Stimulated activated naive B cell treated with anti-CD40 and anti-IgM and Interleukin-4, amounts not matched to agents 10 μg/mL and 1 μg/mL and 100 μg/mL, for 72 hours (primary cell): ENCODE results near the gene ENOX1.
"Not testable (repeated sequence)": the region's sequence is repeated elsewhere in the genome, so short reads cannot be mapped to it uniquely, and the experiment has no call there.

Source experiments
- ATAC-seq, 2 donors: fragments of 150-1000 bp; cut with Tn5 transposase; replicated peaks; 2 replicates each; pipeline ENCODE4 v1.10.0; 2021; ENCODE audit warnings: moderate library complexity in 1 of 2
- DNase-seq: peaks from one replicate; pipeline ENCODE4 v3.0.0; 2021
- H3K27ac Mint-ChIP-seq: one replicate; pipeline ENCODE4 v1.8.0; 2022; ENCODE audit warnings: mild to moderate bottlenecking, mixed read lengths
- H3K27me3 Mint-ChIP-seq, 2 donors: one replicate each; pipeline ENCODE4 v1.8.0; 2022; ENCODE audit warnings: mixed read lengths in 2 of 2
- H3K36me3 Mint-ChIP-seq, 2 donors: one replicate each; pipeline ENCODE4 v1.8.0; 2022; ENCODE audit warnings: mixed read lengths in 2 of 2, mild to moderate bottlenecking in 1 of 2
- H3K4me1 Mint-ChIP-seq, 2 donors: one replicate each; pipeline ENCODE4 v1.8.0; 2022; ENCODE audit warnings: mixed read lengths in 2 of 2, mild to moderate bottlenecking in 1 of 2
- H3K4me3 Mint-ChIP-seq, 2 donors: one replicate each; pipeline ENCODE4 v1.8.0; 2022; ENCODE audit warnings: mild to moderate bottlenecking in 2 of 2, mixed read lengths in 2 of 2, moderate library complexity in 1 of 2
- H3K9me3 Mint-ChIP-seq, 2 donors: one replicate each; pipeline ENCODE4 v1.8.0; 2022; ENCODE audit warnings: mixed read lengths in 2 of 2, mild to moderate bottlenecking in 1 of 2

ENOX1 gene

GRCh38 chr13:43196086-43196621 lies 590.6 kb downstream of the ENOX1 start:
- no peaks in the 10 kb centered on the region for H3K36me3 Mint-ChIP-seq
- no peaks in the 10 kb centered on the region for H3K4me1 Mint-ChIP-seq
- H3K9me3 Mint-ChIP-seq = no peaks in the 10 kb centered on the region
- H3K27ac Mint-ChIP-seq = no peak overlapping the region
- H3K4me3 Mint-ChIP-seq = no peak overlapping the region
- ATAC-seq = no peak
- peaks cover 16 to 18% of the 10 kb centered on the region in 2 donors for H3K27me3 Mint-ChIP-seq
- DNase-seq = no peak

GRCh38 chr13:43195551-43195950 lies 591.2 kb downstream of the ENOX1 start:
- Mint-ChIP-seq H3K4me1 (no peaks in the 10 kb centered on the region), H3K4me3 (no peak overlapping the region), H3K9me3 (no peaks in the 10 kb centered on the region), H3K27ac (no peak overlapping the region), H3K36me3 (no peaks in the 10 kb centered on the region), H3K27me3 (peaks cover 16 to 18% of the 10 kb centered on the region in 2 donors)
- ATAC-seq (no peak), DNase-seq (no peak)

GRCh38 chr13:43195112-43195511 lies 591.7 kb downstream of the ENOX1 start:
- H3K27me3 Mint-ChIP-seq = peaks cover 16% of the 10 kb centered on the region in 2 donors
- H3K36me3 Mint-ChIP-seq = no peaks in the 10 kb centered on the region
- no peaks in the 10 kb centered on the region for H3K9me3 Mint-ChIP-seq
- no peak overlapping the region for H3K27ac Mint-ChIP-seq
- H3K4me1 Mint-ChIP-seq = no peaks in the 10 kb centered on the region
- no peak overlapping the region for H3K4me3 Mint-ChIP-seq
- DNase-seq = no peak
- no peak for ATAC-seq

GRCh38 chr13:43193789-43194420 lies 592.9 kb downstream of the ENOX1 start:
- H3K27ac Mint-ChIP-seq = no peak overlapping the region
- no peaks in the 10 kb centered on the region for H3K9me3 Mint-ChIP-seq
- ATAC-seq = no peak
- H3K36me3 Mint-ChIP-seq = no peaks in the 10 kb centered on the region
- no peak for DNase-seq
- no peaks in the 10 kb centered on the region for H3K4me1 Mint-ChIP-seq
- no peak overlapping the region for H3K4me3 Mint-ChIP-seq
- peaks cover 9 to 10% of the 10 kb centered on the region in 2 donors for H3K27me3 Mint-ChIP-seq

- H3K27me3 Mint-ChIP-seq = peaks cover 4 to 9% of the 10 kb centered on the region in 2 donors
- no peak overlapping the region for H3K4me3 Mint-ChIP-seq
- DNase-seq (no peak), ATAC-seq (no peak)
- no peaks in the 10 kb centered on the region for H3K4me1 Mint-ChIP-seq
- H3K9me3 Mint-ChIP-seq = no peaks in the 10 kb centered on the region
- no peaks in the 10 kb centered on the region for H3K36me3 Mint-ChIP-seq
- no peak overlapping the region for H3K27ac Mint-ChIP-seq
These were observed 595.2 kb downstream of the ENOX1 start for GRCh38 chr13:43191546-43191945.

GRCh38 chr13:43185226-43185625 lies 601.5 kb downstream of the ENOX1 start:
- ATAC-seq (no peak), DNase-seq (no peak)
- H3K4me3 Mint-ChIP-seq = no peak overlapping the region
- no peaks in the 10 kb centered on the region for H3K4me1 Mint-ChIP-seq
- H3K36me3 Mint-ChIP-seq = no peaks in the 10 kb centered on the region
- H3K27me3 Mint-ChIP-seq = no peaks in the 10 kb centered on the region
- H3K9me3 Mint-ChIP-seq = peaks cover 2 to 5% of the 10 kb centered on the region in 2 donors
- H3K27ac Mint-ChIP-seq = no peak overlapping the region

GRCh38 chr13:43180837-43181236 lies 605.9 kb downstream of the ENOX1 start:
- Mint-ChIP-seq H3K27ac (no peak overlapping the region), H3K4me3 (no peak overlapping the region), H3K27me3 (no peaks in the 10 kb centered on the region), H3K36me3 (no peaks in the 10 kb centered on the region), H3K9me3 (peaks cover 5 to 8% of the 10 kb centered on the region in 2 donors), H3K4me1 (no peaks in the 10 kb centered on the region)
- ATAC-seq (no peak), DNase-seq (no peak)

- ATAC-seq (no peak), DNase-seq (no peak)
- H3K36me3 Mint-ChIP-seq = no peaks in the 10 kb centered on the region
- no peak overlapping the region for H3K27ac Mint-ChIP-seq
- H3K4me1 Mint-ChIP-seq = no peaks in the 10 kb centered on the region
- H3K27me3 Mint-ChIP-seq = no peaks in the 10 kb centered on the region
- no peak overlapping the region for H3K4me3 Mint-ChIP-seq
- H3K9me3 Mint-ChIP-seq = peaks cover 5 to 8% of the 10 kb centered on the region in 2 donors
These were observed 606.6 kb downstream of the ENOX1 start for GRCh38 chr13:43180036-43180660.

GRCh38 chr13:43171489-43171888 lies 615.3 kb downstream of the ENOX1 start:
- no peaks in the 10 kb centered on the region for H3K9me3 Mint-ChIP-seq
- H3K4me3 Mint-ChIP-seq = no peak overlapping the region
- H3K36me3 Mint-ChIP-seq = no peaks in the 10 kb centered on the region
- no peak for ATAC-seq
- no peaks in the 10 kb centered on the region for H3K4me1 Mint-ChIP-seq
- no peak for DNase-seq
- H3K27ac Mint-ChIP-seq = no peak overlapping the region
- H3K27me3 Mint-ChIP-seq = peaks cover 5 to 9% of the 10 kb centered on the region in 2 donors

GRCh38 chr13:43170506-43170905 lies 616.3 kb downstream of the ENOX1 start:
- Mint-ChIP-seq H3K27me3 (peaks cover 5 to 9% of the 10 kb centered on the region in 2 donors), H3K36me3 (peaks cover 0 to 1% of the 10 kb centered on the region in 2 donors), H3K4me3 (no peak overlapping the region), H3K4me1 (no peaks in the 10 kb centered on the region), H3K9me3 (peaks cover 2 to 5% of the 10 kb centered on the region in 2 donors), H3K27ac (no peak overlapping the region)
- DNase-seq (no peak), ATAC-seq (no peak)

- not testable (repeated sequence) for H3K27ac Mint-ChIP-seq, DNase-seq, H3K4me3 Mint-ChIP-seq, H3K27me3 Mint-ChIP-seq, H3K9me3 Mint-ChIP-seq, ATAC-seq, H3K36me3 Mint-ChIP-seq, H3K4me1 Mint-ChIP-seq
These were observed 618.3 kb downstream of the ENOX1 start for GRCh38 chr13:43168434-43168833.

GRCh38 chr13:43167731-43168130 lies 619.0 kb downstream of the ENOX1 start:
- peaks cover 5 to 8% of the 10 kb centered on the region in 2 donors for H3K9me3 Mint-ChIP-seq
- H3K27ac Mint-ChIP-seq = no peak overlapping the region
- no peak overlapping the region for H3K4me3 Mint-ChIP-seq
- H3K27me3 Mint-ChIP-seq = peaks cover 5 to 9% of the 10 kb centered on the region in 2 donors
- DNase-seq (no peak), ATAC-seq (no peak)
- H3K36me3 Mint-ChIP-seq = peaks cover 0 to 4% of the 10 kb centered on the region in 2 donors
- no peaks in the 10 kb centered on the region for H3K4me1 Mint-ChIP-seq

GRCh38 chr13:43166644-43167457 lies 619.9 kb downstream of the ENOX1 start:
- Mint-ChIP-seq H3K36me3 (peaks cover 0 to 4% of the 10 kb centered on the region in 2 donors), H3K4me1 (no peaks in the 10 kb centered on the region), H3K27ac (no peak overlapping the region), H3K9me3 (peaks cover 5 to 8% of the 10 kb centered on the region in 2 donors), H3K27me3 (peaks cover 5 to 9% of the 10 kb centered on the region in 2 donors), H3K4me3 (no peak overlapping the region)
- DNase-seq = no peak
- no peak for ATAC-seq
